NB4 (cell line): ENCODE results near the gene TSPAN18.

Experiments
- CTCF ChIP-seq: IDR thresholded peaks from one replicate; pipeline ENCODE4 v1.5.1; 2012; ENCODE audit warnings: low read depth, low read length
- MYC ChIP-seq: IDR thresholded peaks from 2 replicates; pipeline ENCODE4 v1.6.1; 2011; ENCODE audit warnings: low read depth, low read length
- POLR2A ChIP-seq: IDR thresholded peaks from 2 replicates; pipeline ENCODE4 v1.6.1; 2011; ENCODE audit warnings: mild to moderate bottlenecking; ENCODE audit not compliant: insufficient read length; ENCODE audit errors: extremely low read depth

GRCh38 chr11:44943696-44944095 is 216.9 kb downstream of the TSPAN18 start:
- TF ChIP-seq POLR2A, result no peak
- TF ChIP-seq CTCF, result no peak
- TF ChIP-seq MYC, result no peak
